GM13976 (cell line): ENCODE measurements around the gene SFI1.
"Not testable (repeated sequence)": the region's sequence is repeated elsewhere in the genome, so short reads cannot be mapped to it uniquely, and the experiment has no call there.

Source experiments
- DNase-seq: peaks from one replicate; pipeline ENCODE4 v3.0.0; 2012; ENCODE audit warnings: low spot score
- CTCF ChIP-seq: IDR thresholded peaks from 2 replicates; pipeline ENCODE4 v1.5.1; 2012; ENCODE audit warnings: borderline replicate concordance, mild to moderate bottlenecking; ENCODE audit not compliant: insufficient read depth; ENCODE audit errors: extremely low read depth, missing control alignments, control extremely low read depth
- in situ Hi-C: fragments of 300-500 bp; cut with MboI; formaldehyde crosslinking; loops from one replicate; pipeline ENCODE4 v1.12.0; 2022; ENCODE audit warnings: low sequenced_read_pairs, mixed read lengths, inconsistent platforms; ENCODE audit not compliant: unreplicated experiment

Gene SFI1

GRCh38 chr22:31492151-31492550, 4.2 kb upstream of the SFI1 start:
- TF ChIP-seq CTCF = no peak
- DNase-seq = no peak
- in situ Hi-C loops = no loop called here

GRCh38 chr22:31493355-31493754, 3.0 kb upstream of the SFI1 start:
- DNase-seq, in situ Hi-C loops: not testable (repeated sequence)

GRCh38 chr22:31495343-31495742, 993 bp upstream of the SFI1 start:
- TF ChIP-seq CTCF = no peak
- in situ Hi-C loops = no loop called here

GRCh38 chr22:31496735-31497146, 405 bp downstream of the SFI1 start:
- in situ Hi-C loops = no loop called here
- no peak for DNase-seq
- TF ChIP-seq CTCF = no peak

More at GRCh38 chr22:31495343-31495742, 993 bp upstream of the SFI1 start:
- no peak for DNase-seq

GRCh38 chr22:31497148-31497938, 1.0 kb downstream of the SFI1 start:
- TF ChIP-seq CTCF = no peak
- in situ Hi-C loops = no loop called here
- DNase-seq = no peak

GRCh38 chr22:31501738-31502137, 5.4 kb downstream of the SFI1 start:
- in situ Hi-C loops = no loop called here
- no peak for DNase-seq
- TF ChIP-seq CTCF = no peak

- in situ Hi-C loops = no loop called here
- TF ChIP-seq CTCF = no peak
- no peak for DNase-seq
These were observed 7.1 kb downstream of the SFI1 start for GRCh38 chr22:31503211-31503964.
